Endothelial cell of umbilical vein (primary cell): ENCODE measurements around the gene SRBD1. TPM values are rescaled to one million over a fixed set of nuclear protein-coding genes. Genes with fewer than 3 reads are reported as not detected.

ENCODE experiments used
- BruUV-seq: library from RNA; stranded (reverse); fragments of 400-500 nt; replicated peaks from 2 replicates; lab custom pipeline; 2021; lab: Mats Ljungman, UMichigan
- CTCF ChIA-PET: fragments of 300-600, 350-600 bp; sonication (Branson Sonifier 250); formaldehyde crosslinking; loops from one replicate; lab custom pipeline; 2021; ENCODE audit warnings: antibody characterized with exemption, inconsistent platforms; lab: Charles Lee
- POLR2A ChIA-PET: fragments of 300-600, 350-600 bp; sonication (Branson Sonifier 250); formaldehyde crosslinking; loops from one replicate; lab custom pipeline; 2021; ENCODE audit warnings: antibody characterized with exemption, inconsistent platforms; lab: Charles Lee
- DNase-seq: peaks from one replicate; pipeline ENCODE4 v3.0.0-alpha.2; 2011; ENCODE audit warnings: low read depth, low spot score
- FAIRE-seq: peaks from 2 replicates; lab custom pipeline; 2011; peaks lifted over from hg19 to GRCh38; lab: Jason Lieb, UNC
- H2AFZ ChIP-seq: 2 replicates; pipeline ENCODE4 v1.6.0; 2012; ENCODE audit warnings: low read depth, low read length, control low read depth, inconsistent platforms
- H3K27ac ChIP-seq: 2 replicates; pipeline ENCODE4 v1.5.1; 2011; ENCODE audit warnings: low read depth, mild to moderate bottlenecking, control low read depth, low read length, moderate library complexity; ENCODE audit not compliant: insufficient read depth
- H3K27me3 ChIP-seq, 2 experiments: 2 replicates each; pipeline versions ENCODE4 v1.6.0 to v1.6.1; 2011; ENCODE audit warnings: low read length in 2 of 2, mixed read lengths in 1 of 2; ENCODE audit not compliant: control insufficient read depth in 2 of 2, insufficient read depth in 2 of 2
- H3K36me3 ChIP-seq, 2 experiments: 2 replicates in 1 of 2; 3 replicates in 1 of 2; pipeline ENCODE4 v1.5.1; 2011; ENCODE audit warnings: low read length in 2 of 2, mild to moderate bottlenecking in 1 of 2, moderate library complexity in 1 of 2; ENCODE audit not compliant: control insufficient read depth in 2 of 2, insufficient read depth in 2 of 2; ENCODE audit errors: extremely low read depth in 1 of 2
- H3K4me1 ChIP-seq: 3 replicates; pipeline ENCODE4 v1.5.1; 2011; ENCODE audit warnings: mild to moderate bottlenecking, low read length; ENCODE audit not compliant: control insufficient read depth, insufficient read depth; ENCODE audit errors: extremely low read depth
- H3K4me2 ChIP-seq: 2 replicates; pipeline ENCODE4 v1.6.1; 2011; ENCODE audit warnings: low read length, control low read depth, mixed read lengths; ENCODE audit not compliant: insufficient read depth
- H3K4me3 ChIP-seq, 3 experiments: fragments of 200-600 bp in 1 of 3; sonication (generic), shearing (Covaris generic) in 1 of 3; replicated peaks in 1 of 3; 2 replicates each; pipeline ENCODE4 v1.5.1; 2011 to 2016; ENCODE audit warnings: control low read depth in 3 of 3, low read length in 3 of 3, mild to moderate bottlenecking in 2 of 3, inconsistent platforms in 1 of 3, low read depth in 1 of 3, moderate library complexity in 1 of 3; ENCODE audit not compliant: insufficient read depth in 1 of 3
- H3K79me2 ChIP-seq: 2 replicates; pipeline ENCODE4 v1.6.0; 2012; ENCODE audit warnings: low read length, inconsistent platforms; ENCODE audit not compliant: control insufficient read depth, insufficient read depth
- H3K9ac ChIP-seq: replicated peaks from 2 replicates; pipeline ENCODE3; 2011; ENCODE audit warnings: low read length, control low read depth; ENCODE audit not compliant: insufficient read depth; ENCODE audit errors: extremely low read depth
- H3K9me1 ChIP-seq: replicated peaks from 3 replicates; pipeline ENCODE4 v1.6.0; 2011; ENCODE audit warnings: mild to moderate bottlenecking, low read length; ENCODE audit not compliant: control insufficient read depth, insufficient read depth; ENCODE audit errors: extremely low read depth
- H3K9me3 ChIP-seq: replicated peaks from 2 replicates; pipeline ENCODE4 v1.5.1; 2012; ENCODE audit warnings: low read length, inconsistent platforms; ENCODE audit not compliant: control insufficient read depth, insufficient read depth
- H4K20me1 ChIP-seq: replicated peaks from 2 replicates; pipeline ENCODE3; 2011; ENCODE audit warnings: mild to moderate bottlenecking, low read length; ENCODE audit not compliant: control insufficient read depth, insufficient read depth; ENCODE audit errors: extremely low read depth
- CTCF ChIP-seq, 2 donors: IDR thresholded peaks; 1 replicate in 1 of 2; 2 replicates in 1 of 2; pipeline ENCODE4 v1.5.1; 2011; ENCODE audit warnings: low read length in 2 of 2, mild to moderate bottlenecking in 2 of 2, moderate library complexity in 2 of 2, control low read depth in 1 of 2, inconsistent platforms in 1 of 2, low read depth in 1 of 2; ENCODE audit not compliant: insufficient read depth in 1 of 2; ENCODE audit errors: extremely low read depth in 1 of 2
- EZH2 ChIP-seq: IDR thresholded peaks from 2 replicates; pipeline ENCODE4 v1.6.1; 2012; ENCODE audit warnings: borderline replicate concordance, low read depth, mild to moderate bottlenecking, moderate library complexity, low read length, inconsistent platforms; ENCODE audit not compliant: severe bottlenecking
- FOS ChIP-seq: IDR thresholded peaks from 2 replicates; pipeline ENCODE4 v1.6.1; 2011; ENCODE audit warnings: mild to moderate bottlenecking, low read length, moderate library complexity, borderline replicate concordance; ENCODE audit not compliant: insufficient read depth
- GATA2 ChIP-seq: IDR thresholded peaks from 2 replicates; pipeline ENCODE4 v1.7.0; 2011; ENCODE audit warnings: low read depth, mild to moderate bottlenecking, moderate library complexity, mixed read lengths, low read length; ENCODE audit not compliant: insufficient read length, insufficient read depth
- JUN ChIP-seq: IDR thresholded peaks from 2 replicates; pipeline ENCODE4 v1.6.1; 2011; ENCODE audit warnings: borderline replicate concordance, low read depth; ENCODE audit not compliant: insufficient read length, insufficient read depth
- MAX ChIP-seq: IDR thresholded peaks from 2 replicates; pipeline ENCODE4 v1.6.1; 2011; ENCODE audit not compliant: insufficient read depth, insufficient read length
- MYC ChIP-seq: IDR thresholded peaks from one replicate; pipeline ENCODE4 v1.6.1; 2011; ENCODE audit warnings: mild to moderate bottlenecking, low read depth, low read length
- POLR2A ChIP-seq: IDR thresholded peaks from 2 replicates; pipeline ENCODE4 v1.6.1; 2012; ENCODE audit warnings: low read depth, mild to moderate bottlenecking, control low read depth, low read length
- POLR2AphosphoS5 ChIP-seq: IDR thresholded peaks from 2 replicates; pipeline ENCODE4 v1.6.1; 2012; ENCODE audit warnings: low read depth, mild to moderate bottlenecking, control low read depth, low read length, moderate library complexity; ENCODE audit not compliant: insufficient read depth
- dilution Hi-C: fragments of 300-500 bp; cut with MboI; formaldehyde crosslinking; loops from one replicate; pipeline ENCODE4 v1.15.0; 2019; ENCODE audit warnings: low sequenced_read_pairs; ENCODE audit not compliant: extremely low pct_ligation_motif_present
- intact Hi-C: fragments of 100-400 bp; cut with micrococcal nuclease; formaldehyde crosslinking; loops from one replicate; pipeline ENCODE4 v1.10.0; 2022
- polyA plus RNA-seq, 4 experiments: library from polyadenylated mRNA; depleted of rRNA in 3 of 4; stranded (reverse) in 3 of 4; unstranded in 1 of 4; fragments of >200 nt; gene quantifications; 2 replicates each; pipeline versions ENCODE4 v1.2.1 to v1.2.3, GENCODE V29; 2011 to 2012; ENCODE audit warnings: missing spikeins in 1 of 4
- total RNA-seq: library from RNA; stranded (reverse); gene quantifications from 2 replicates; pipeline ENCODE4 v1.2.3, GENCODE V29; 2021

SRBD1 gene
- total and polyA plus RNA-seq, 2 donors (not counting 3 experiments of a cell fraction or from before 2014, with no cell fraction given), result 3.7 to 12.5 TPM

GRCh38 chr2:45353879-45354278, 257.2 kb downstream of the SRBD1 start:
- Histone ChIP-seq H3K4me3 (no peak overlapping the region), H3K9ac (no peak overlapping the region), H4K20me1 (no peaks in the 10 kb centered on the region), H3K4me1 (peaks cover 17% of the 10 kb centered on the region), H3K79me2 (no peaks in the 10 kb centered on the region), H3K27me3 (no peaks in the 10 kb centered on the region), H2AFZ (peak overlapping the region; percentile 7), H3K9me3 (no peaks in the 10 kb centered on the region), H3K9me1 (no peaks in the 10 kb centered on the region), H3K27ac (peak overlapping the region; percentile 85), H3K4me2 (peak overlapping the region; percentile 60), H3K36me3 (no peaks in the 10 kb centered on the region)
- CTCF ChIA-PET, result interaction anchor here (0.7 to 1.8 kb wide), 19 partner anchors 10 to 340 kb away, joined by 3 to 8 read pairs (median 4); no protein-coding TSS in a partner anchor
- DNase-seq (peak; percentile 97), FAIRE-seq (peak; percentile 96)
- dilution Hi-C loops (no loop called here), intact Hi-C loops (loop anchor here (1.0 to 5.0 kb wide), 8 partner anchors 23 to 372 kb away; partner anchors contain the start of gene SIX2)
- POLR2A ChIA-PET, result interaction anchor here (0.6 to 1.1 kb wide), 4 partner anchors 27 to 185 kb away, joined by 3 to 4 read pairs (median 3); no protein-coding TSS in a partner anchor
- no peak for TF ChIP-seq MYC
- TF ChIP-seq MAX, result no peak
- peak; percentile 38 for TF ChIP-seq POLR2A
- peak; percentile 87 for TF ChIP-seq POLR2AphosphoS5
- no peak for TF ChIP-seq CTCF (IDR thresholded peaks at IDR 0.05; ENCODE audit: extremely low read depth in 1 of 2, insufficient read depth in 1 of 2, low read depth in 1 of 2, low read length in 2 of 2)
- no peak for TF ChIP-seq EZH2
- peak; percentile 97 for TF ChIP-seq GATA2
- TF ChIP-seq JUN, result peak; percentile 98
- TF ChIP-seq FOS, result peak; percentile 98
- BruUV-seq, result no TSS peak
